Astrocyte of the cerebellum (primary cell): ENCODE results near the gene THEM5.

ENCODE experiments used
- DNase-seq: peaks from one replicate; pipeline ENCODE4 v3.0.0-alpha.2; 2011; ENCODE audit warnings: low read depth
- H3K4me3 ChIP-seq: 2 replicates; pipeline ENCODE4 v1.5.1; 2011; ENCODE audit warnings: mild to moderate bottlenecking, low read depth, low read length, moderate library complexity
- CTCF ChIP-seq: IDR thresholded peaks from 2 replicates; pipeline ENCODE4 v1.5.1; 2012; ENCODE audit warnings: low read length, low read depth, moderate library complexity, mild to moderate bottlenecking; ENCODE audit errors: missing control alignments
- in situ Hi-C: cut with HindIII; loops from 2 replicates; pipeline ENCODE4 v1.10.0; 2017; ENCODE audit warnings: low sequenced_read_pairs

Gene THEM5

GRCh38 chr1:151809290-151809984, 44.1 kb downstream of the THEM5 start:
- no peak for DNase-seq
- in situ Hi-C loops, result no loop called here
- no peak overlapping the region for H3K4me3 ChIP-seq
- no peak for TF ChIP-seq CTCF

DNA sequence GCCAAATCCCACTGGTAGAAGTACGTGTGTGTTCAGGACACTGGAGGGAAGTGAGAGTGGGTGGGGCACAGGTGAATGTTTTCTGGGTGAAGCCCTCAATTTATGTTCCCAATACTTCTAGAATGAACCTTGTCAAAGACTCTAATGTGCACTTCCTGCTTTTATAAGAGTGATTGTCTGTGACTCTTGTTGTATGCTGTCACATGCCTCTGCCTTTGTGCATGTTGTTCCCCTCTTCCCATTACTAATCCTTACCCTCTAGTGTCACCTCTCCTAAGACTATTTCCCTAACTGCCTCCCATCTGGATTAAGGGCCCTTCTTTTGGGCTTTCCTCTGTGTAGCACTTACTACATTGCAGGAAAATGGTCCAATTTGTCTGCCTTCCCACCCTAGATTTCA, 45.7 kb downstream of the THEM5 start:
- H3K4me3 ChIP-seq, result no peak overlapping the region
- no peak for DNase-seq
- TF ChIP-seq CTCF, result no peak
- in situ Hi-C loops, result no loop called here

GRCh38 chr1:151807131-151807530, 46.4 kb downstream of the THEM5 start:
- DNase-seq, result no peak
- H3K4me3 ChIP-seq, result no peak overlapping the region
- in situ Hi-C loops, result no loop called here
- TF ChIP-seq CTCF, result no peak

- H3K4me3 ChIP-seq, result no peak overlapping the region
- in situ Hi-C loops, result no loop called here
- DNase-seq, result no peak
- TF ChIP-seq CTCF, result no peak
Observed at GRCh38 chr1:151806170-151806569, 47.3 kb downstream of the THEM5 start.

GRCh38 chr1:151805066-151805820, 48.3 kb downstream of the THEM5 start, which contains the start of gene LINGO4:
LINGO4 (minus strand) TSS chr1:151805419; CDS start chr1:151802704, 2,715 bp downstream.
- TF ChIP-seq CTCF, result no peak
- DNase-seq, result no peak
- in situ Hi-C loops, result no loop called here
- H3K4me3 ChIP-seq, result no peak within 1 kb of the TSS

DNA sequence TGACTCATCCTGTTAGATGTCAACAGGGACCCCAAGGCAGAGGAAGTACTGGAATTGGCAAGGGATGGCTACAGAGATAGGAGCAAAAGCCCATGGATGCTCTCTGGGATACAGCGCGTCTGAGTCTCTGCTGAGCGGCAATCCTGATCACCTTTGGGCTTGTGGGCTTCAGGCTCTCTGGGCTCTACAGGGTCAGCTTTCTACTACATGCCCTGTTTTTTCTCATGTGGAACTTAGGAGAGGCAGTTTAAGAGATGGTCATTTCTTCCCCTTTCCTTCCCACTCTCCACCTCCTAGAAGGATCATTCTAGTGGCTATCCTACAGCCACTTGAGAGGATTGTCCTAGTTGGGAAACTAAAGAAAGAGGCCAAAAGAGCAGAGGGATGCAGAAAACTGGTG, 49.6 kb downstream of the THEM5 start:
- no peak overlapping the region for H3K4me3 ChIP-seq
- in situ Hi-C loops, result no loop called here
- no peak for DNase-seq
- no peak for TF ChIP-seq CTCF
